ENCODE measurements around the gene MUC15. TPM values are rescaled to one million over a fixed set of nuclear protein-coding genes. Genes with fewer than 3 reads are reported as not detected.
A peak's percentile ranks its signal among the peaks of the same experiment; 100 is the strongest.
"Not testable (repeated sequence)": the region's sequence is repeated elsewhere in the genome, so short reads cannot be mapped to it uniquely, and the experiment has no call there.

The MUC15 gene
- polyA plus RNA-seq (2013, experiment 1 of 2; ENCODE audit: insufficient read length) = not detected
- polyA plus RNA-seq (2013, experiment 2 of 2; ENCODE audit: insufficient read length) = not detected

DNA sequence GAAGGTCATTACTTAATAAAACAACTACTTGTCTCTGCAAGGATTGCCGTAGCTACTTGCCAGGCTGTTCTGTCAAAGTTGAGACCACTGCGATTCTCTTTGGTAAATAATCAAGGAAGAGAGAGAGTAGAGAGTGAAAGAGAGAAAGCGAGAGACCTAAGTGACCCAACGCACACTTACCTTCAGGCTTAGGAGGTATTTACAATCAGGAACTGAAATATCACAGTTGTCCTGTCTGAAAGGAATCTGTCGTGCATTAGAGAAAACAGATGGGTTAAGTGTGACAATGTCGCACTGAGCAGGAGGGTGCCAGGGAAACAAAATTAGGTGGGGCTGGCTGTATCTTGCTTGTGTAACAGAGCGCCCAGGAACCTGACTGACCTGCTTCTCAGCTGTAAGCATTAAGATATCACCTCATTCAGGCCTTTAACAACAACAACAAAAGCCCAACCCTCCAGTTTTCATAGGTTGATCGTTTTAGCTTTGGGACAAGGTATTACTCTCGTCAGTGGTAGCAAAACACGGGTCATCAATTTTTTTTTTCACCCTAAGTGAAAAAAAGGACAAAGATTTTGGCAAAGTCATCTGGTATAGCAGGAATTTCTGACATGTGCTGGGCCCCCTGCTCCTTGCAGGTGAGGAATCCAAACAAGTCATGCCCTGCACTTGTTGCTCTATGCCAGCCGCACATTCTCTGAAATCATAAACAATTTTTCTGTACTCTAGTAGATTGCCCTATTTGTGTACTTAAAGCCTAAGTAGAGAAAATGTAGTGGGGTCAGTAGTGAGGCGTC lies at the start of gene MUC15:
MUC15 (minus strand) TSS at position 403 of the 794 bp plus-strand sequence. CDS start 5,169 bp downstream, outside the sequence.
- DNase-seq = no peak

DNA sequence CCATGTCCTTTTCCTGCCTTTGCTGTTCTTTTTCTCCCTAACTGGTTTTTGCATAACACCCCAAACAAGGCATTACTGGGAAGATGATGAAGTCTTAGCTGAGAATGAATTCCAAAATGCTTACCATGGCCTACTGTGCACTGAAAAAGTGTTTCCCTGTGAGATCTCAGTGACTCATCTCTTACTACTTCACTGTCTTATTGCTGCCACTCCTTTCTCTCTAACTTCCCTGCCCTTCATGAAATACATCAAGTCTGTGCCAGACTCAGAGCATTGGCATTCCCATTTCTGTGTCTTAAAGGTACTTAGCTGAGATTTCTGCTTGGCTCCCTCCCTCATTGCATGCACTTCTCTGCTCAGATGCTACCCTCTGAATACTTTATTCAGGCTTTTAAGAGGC lies 49.1 kb upstream of the MUC15 start:
- DNase-seq = peak; percentile 88

- no peak for DNase-seq
These were observed 48.4 kb upstream of the MUC15 start for GRCh38 chr11:26620282-26621045.

DNA sequence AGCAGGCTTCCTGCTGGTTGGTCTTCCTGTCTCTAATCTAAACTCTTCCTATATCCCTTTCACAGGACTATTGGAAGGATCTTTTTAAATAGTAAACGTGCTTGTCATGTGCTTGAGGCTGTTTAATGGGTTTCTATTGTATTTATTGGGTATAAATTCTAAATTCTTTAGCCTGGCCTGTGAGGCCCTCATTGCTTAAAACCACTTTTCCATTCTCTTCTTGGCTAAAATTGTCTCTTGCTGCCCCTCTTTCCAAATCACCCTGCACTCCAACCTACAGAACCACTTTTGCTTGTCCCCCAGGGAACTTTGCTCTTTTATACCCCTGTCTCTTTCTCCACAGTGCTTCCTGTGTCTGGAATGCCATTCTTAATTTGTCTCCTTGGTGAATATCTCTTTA lies 46.4 kb upstream of the MUC15 start:
- no peak for DNase-seq

- DNase-seq = no peak
These were observed 41.7 kb upstream of the MUC15 start for GRCh38 chr11:26613759-26614158.

DNA sequence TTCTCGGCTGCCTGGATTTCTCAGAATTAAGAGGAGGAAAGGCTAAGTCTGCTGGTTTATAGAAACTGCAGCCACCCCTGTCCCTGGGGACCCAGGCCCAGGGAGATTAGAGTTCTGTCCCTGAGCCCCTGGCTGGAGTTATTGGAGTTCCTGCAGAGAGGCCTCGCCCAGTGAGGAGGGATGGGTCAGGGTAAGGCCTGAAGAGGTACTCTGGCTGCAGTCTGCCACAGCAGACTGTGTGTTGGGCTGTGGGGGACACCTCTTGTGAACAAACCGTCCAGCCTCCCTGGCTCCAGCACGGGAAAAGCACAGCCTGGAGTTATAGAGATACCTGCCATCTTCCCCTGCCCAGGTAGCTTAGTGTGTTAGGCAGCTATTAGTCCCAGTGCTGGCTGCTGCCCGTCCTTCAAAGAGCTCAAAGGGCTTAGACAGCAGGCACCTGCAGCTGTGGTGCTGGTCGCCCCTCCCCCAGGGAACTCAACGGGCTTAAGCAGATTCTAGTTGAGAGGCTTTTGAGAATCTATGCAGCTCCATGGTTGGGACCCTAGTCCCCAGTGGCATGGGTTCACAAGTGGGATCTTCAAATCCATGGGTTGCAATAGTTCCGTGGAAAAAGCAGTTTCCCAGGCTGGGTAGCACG lies 36.6 kb upstream of the MUC15 start:
- DNase-seq = no peak

- no peak for DNase-seq
These were observed 35.9 kb upstream of the MUC15 start for GRCh38 chr11:26607725-26608506.

- no peak for DNase-seq
These were observed 27.9 kb upstream of the MUC15 start for GRCh38 chr11:26599876-26600434.

DNA sequence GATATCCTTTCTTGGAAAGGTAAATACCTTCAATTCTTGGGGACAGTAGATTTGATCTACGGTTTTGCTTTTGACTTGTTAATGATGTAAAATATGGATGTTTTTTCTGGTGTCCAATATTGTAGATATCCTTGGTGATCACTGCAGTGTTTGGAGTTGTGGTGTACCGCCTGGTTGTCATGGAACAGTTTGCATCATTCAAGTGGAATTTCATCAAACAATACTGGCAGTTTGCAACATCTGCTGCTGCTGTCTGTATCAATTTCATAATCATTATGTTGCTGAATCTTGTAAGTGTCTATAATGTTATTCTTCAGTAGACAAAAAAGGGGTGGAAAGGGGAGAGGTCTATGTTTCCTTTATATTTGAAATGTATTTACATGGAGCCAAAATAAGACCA lies 27.4 kb upstream of the MUC15 start:
- peak; percentile 48 for DNase-seq

- no peak for DNase-seq
These were observed 25.8 kb upstream of the MUC15 start for GRCh38 chr11:26597899-26598298.

DNA sequence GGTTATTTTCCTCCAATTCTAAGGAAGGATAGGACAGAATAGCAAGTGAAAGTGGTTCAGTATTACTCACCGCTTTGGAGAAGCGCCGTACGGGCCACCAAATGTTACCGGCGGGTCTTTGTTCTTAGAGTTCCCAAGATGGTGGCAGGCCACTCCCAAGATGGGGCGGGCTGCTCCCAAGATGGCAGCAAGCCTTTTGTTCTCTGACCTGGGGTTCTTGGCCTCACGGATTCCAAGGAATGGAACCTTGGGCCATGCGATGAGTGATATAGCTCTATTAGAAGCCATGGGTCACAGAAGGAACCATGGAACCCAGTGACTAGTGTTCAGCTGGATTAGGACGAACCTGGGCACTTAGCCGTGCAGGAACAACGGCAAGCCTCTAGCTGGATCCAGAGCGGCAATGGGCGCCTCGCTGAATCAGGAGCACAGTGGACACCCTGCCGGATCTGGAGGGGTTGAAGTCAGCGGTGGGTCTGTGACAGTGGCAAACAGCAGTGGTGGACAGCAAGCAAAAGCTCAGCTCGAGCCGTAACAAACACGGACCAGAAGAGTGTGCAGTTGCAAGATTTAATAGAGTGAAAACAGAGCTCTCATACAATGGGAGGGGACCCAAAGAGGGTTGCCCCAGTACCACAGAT lies 25.1 kb upstream of the MUC15 start:
- not testable (repeated sequence) for DNase-seq

- DNase-seq = not testable (repeated sequence)
These were observed 23.3 kb upstream of the MUC15 start for GRCh38 chr11:26595207-26595865.

- DNase-seq = no peak
These were observed 21.6 kb upstream of the MUC15 start for GRCh38 chr11:26593691-26594090.

DNA sequence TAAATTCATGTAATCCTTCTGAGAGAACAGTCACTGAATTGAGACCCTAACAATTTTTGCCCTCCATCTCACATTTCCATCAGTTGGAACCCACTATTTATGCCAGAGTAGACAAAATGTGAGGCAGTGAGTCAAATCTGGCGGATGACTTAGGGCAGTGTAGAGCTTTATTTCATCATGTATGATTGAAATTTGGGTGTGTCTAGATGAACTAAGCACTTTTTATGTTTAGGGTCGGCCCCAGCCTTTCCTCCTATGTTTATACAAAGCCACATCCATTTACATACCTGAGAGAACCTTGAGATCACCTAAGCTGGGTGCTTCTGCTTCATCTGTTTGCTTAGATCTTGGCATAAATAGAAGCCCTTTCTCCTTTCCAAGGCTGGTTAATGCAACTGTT lies 15.0 kb upstream of the MUC15 start:
- no peak for DNase-seq

DNA sequence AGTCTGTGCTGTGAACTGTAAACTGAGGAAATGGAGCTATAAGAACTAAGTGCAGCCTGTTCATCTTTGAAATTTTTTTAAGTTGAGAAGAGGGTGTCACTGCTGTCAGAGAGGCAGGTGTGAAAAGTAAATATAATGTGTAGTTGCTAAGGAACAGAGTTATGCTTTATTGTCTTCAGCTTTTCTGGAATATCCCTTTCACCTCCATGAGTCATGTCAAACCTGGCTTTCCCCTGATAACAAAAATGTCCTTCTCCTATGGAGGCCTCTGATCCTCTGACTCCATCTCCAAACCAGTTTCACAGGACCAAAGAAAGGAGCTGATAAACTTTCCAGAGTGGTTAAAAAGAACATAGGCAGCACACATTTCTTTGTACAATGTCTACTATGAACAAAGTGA lies 12.8 kb upstream of the MUC15 start:
- DNase-seq = no peak

DNA sequence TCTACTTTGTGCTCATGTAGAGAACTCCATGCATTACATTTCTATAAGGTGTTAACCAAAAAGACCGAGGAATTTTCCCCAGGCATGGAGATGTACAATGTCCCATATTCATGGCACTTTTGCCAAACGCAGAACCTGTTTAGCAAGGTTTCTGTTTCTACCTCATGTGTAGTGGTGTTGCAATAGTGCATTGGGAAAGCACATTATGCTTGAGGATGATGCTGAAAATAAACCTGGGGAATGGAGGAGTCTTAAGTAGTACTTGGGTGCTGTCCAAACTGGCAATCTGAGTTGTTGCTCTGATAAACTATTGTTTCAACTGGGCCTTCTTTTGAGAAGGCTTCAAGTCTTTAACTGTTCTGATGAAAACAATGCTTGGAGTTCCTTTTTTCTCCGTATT lies 11.5 kb upstream of the MUC15 start:
- no peak for DNase-seq

DNA sequence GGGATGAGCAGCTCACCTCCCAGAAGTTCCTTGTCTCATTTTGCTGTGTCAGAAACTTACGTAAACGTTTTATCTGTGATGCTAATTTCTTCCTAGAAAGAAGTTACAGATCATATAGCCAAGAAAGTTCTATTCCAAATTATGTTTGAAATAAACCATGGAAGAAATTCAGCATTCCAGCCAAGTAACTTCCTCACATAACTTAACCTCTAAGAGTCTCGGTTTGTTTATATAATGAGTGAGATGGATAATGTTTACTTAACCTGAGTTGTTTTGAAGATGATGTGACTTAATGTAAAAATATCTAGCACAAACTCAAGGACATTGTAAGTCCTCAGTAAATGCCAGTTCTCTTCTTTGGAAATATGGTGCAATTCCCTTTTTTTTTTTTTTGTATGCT lies 8.9 kb upstream of the MUC15 start:
- peak; percentile 26 for DNase-seq

DNA sequence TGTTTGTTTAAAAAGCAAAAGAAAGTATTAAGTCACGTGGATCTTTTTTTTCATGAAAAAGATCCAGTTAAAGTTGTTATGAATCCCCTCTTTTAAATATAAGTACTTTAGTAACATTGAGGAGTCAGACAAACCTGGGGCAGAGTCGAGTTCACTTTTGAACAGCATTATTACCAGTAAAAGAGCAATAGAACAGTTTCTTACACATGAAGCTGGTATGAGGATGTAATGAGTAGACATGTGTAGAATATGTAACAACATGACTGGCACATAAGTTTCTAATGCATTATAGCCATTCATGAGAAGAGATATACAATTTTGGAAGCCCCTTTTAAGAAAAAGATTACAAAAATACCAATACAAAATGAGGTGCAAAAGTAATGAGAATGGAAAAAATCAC lies 7.6 kb upstream of the MUC15 start:
- DNase-seq = no peak

DNA sequence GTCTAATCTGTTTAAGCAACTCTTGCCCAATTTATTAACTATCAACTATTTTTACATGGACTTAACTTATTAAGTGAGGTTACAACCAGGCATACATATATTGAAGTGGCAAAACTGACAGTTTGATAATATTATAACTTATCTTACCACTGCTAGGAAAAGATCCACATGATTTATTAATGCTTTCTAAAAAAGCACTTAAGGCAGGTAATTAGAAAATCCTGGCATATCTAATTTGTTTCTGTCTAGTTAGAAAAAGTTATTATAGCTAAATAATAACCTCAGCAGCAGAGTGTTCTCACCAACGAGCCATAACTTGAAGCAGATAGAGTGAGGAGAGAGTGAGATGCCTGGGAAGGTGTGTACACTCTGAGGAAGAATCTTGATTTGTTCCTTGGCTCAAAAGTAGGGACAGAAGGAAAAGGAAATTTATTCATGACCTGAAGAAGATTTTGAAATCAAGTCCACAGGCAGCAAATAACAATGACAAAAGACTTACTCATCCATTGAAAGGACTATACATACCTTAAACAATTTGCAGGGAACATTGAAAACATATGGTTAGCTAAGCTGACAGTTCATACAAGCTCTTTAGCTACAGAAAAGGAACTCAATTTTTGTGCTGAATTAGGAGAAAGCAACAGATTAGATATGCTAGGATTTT lies 7.1 kb upstream of the MUC15 start:
- peak; percentile 70 for DNase-seq

- no peak for DNase-seq
These were observed 3.9 kb upstream of the MUC15 start for GRCh38 chr11:26575946-26576345.

Data from fibroblast of skin of abdomen (primary cell).